IMR-90 (cell line): ENCODE data around the gene KDM6A. TPM values are rescaled to one million over a fixed set of nuclear protein-coding genes. Genes with fewer than 3 reads are reported as not detected.

ENCODE experiments used
- ATAC-seq: fragments of 200-7000 bp; cut with Tn5 transposase; 2 replicates; pipeline ENCODE4 v1.9.1; 2020; ENCODE audit warnings: low read depth, mild to moderate bottlenecking, moderate library complexity
- BruUV-seq: library from RNA; stranded (reverse); fragments of 400-500 nt; replicated peaks from 2 replicates; lab custom pipeline; 2021; lab: Mats Ljungman, UMichigan
- CTCF ChIA-PET: fragments of 300-600 bp; formaldehyde crosslinking; extraction: SDS; loops from one replicate; lab custom pipeline; 2021; ENCODE audit warnings: antibody characterized with exemption; lab: Yijun Ruan, JAX
- POLR2A ChIA-PET: fragments of 300-600 bp; sonication (Branson Sonifier 250); formaldehyde crosslinking; loops from one replicate; lab custom pipeline; 2022; ENCODE audit warnings: antibody characterized with exemption; ENCODE audit not compliant: unreplicated experiment; lab: Charles Lee
- DNase-seq: peaks from one replicate; pipeline ENCODE4 v3.0.0; 2013
- H2AFZ ChIP-seq: replicated peaks from 2 replicates; pipeline ENCODE3; 2013; ENCODE audit warnings: low read length, mild to moderate bottlenecking; ENCODE audit not compliant: poor library complexity
- H2AK5ac ChIP-seq: 2 replicates; pipeline ENCODE4 v1.6.1; 2013; ENCODE audit warnings: low read depth, low read length, inconsistent platforms
- H2AK9ac ChIP-seq: replicated peaks from 2 replicates; pipeline ENCODE3; 2013; ENCODE audit warnings: mild to moderate bottlenecking, low read depth, low read length, moderate library complexity; ENCODE audit not compliant: poor library complexity
- H2BK120ac ChIP-seq: 2 replicates; pipeline ENCODE4 v1.6.1; 2013; ENCODE audit warnings: low read depth, low read length, inconsistent platforms
- H2BK15ac ChIP-seq: 3 replicates; pipeline ENCODE4 v1.6.1; 2013; ENCODE audit warnings: low read depth, low read length, inconsistent platforms
- H2BK20ac ChIP-seq: 2 replicates; pipeline ENCODE4 v1.6.1; 2013; ENCODE audit warnings: low read depth, mild to moderate bottlenecking, inconsistent platforms, low read length, moderate library complexity
- H2BK5ac ChIP-seq: 2 replicates; pipeline ENCODE4 v1.6.1; 2013; ENCODE audit warnings: mild to moderate bottlenecking, low read depth, low read length, inconsistent platforms; ENCODE audit not compliant: poor library complexity, severe bottlenecking
- H3K14ac ChIP-seq: replicated peaks from 2 replicates; pipeline ENCODE4 v1.6.1; 2013; ENCODE audit warnings: low read depth, low read length, inconsistent platforms
- H3K18ac ChIP-seq: 2 replicates; pipeline ENCODE4 v1.6.1; 2013; ENCODE audit warnings: low read depth, low read length, control low read depth
- H3K23ac ChIP-seq: 2 replicates; pipeline ENCODE4 v1.6.1; 2013; ENCODE audit warnings: low read depth, low read length, inconsistent platforms
- H3K27ac ChIP-seq: 2 replicates; pipeline ENCODE4 v1.5.1; 2013; ENCODE audit warnings: mild to moderate bottlenecking, control low read depth, low read length; ENCODE audit not compliant: insufficient read depth
- H3K27me3 ChIP-seq: 2 replicates; pipeline ENCODE4 v1.6.1; 2013; ENCODE audit warnings: low read length; ENCODE audit not compliant: control insufficient read depth, insufficient read depth
- H3K36me3 ChIP-seq: 2 replicates; pipeline ENCODE4 v1.6.1; 2013; ENCODE audit warnings: low read length, mixed read lengths; ENCODE audit not compliant: control insufficient read depth, insufficient read depth
- H3K4ac ChIP-seq: 2 replicates; pipeline ENCODE4 v1.6.1; 2013; ENCODE audit warnings: low read depth, low read length, inconsistent platforms
- H3K4me1 ChIP-seq: 2 replicates; pipeline ENCODE4 v1.6.1; 2013; ENCODE audit warnings: low read length, mixed read lengths; ENCODE audit not compliant: control insufficient read depth, insufficient read depth
- H3K4me2 ChIP-seq: 2 replicates; pipeline ENCODE4 v1.6.1; 2013; ENCODE audit warnings: low read depth, mild to moderate bottlenecking, control low read depth, low read length, moderate library complexity
- H3K4me3 ChIP-seq: 2 replicates; pipeline ENCODE4 v1.5.1; 2013; ENCODE audit warnings: low read depth, mild to moderate bottlenecking, control low read depth, low read length, moderate library complexity; ENCODE audit not compliant: insufficient read depth
- H3K56ac ChIP-seq: 2 replicates; pipeline ENCODE4 v1.6.1; 2013; ENCODE audit warnings: low read length, inconsistent platforms; ENCODE audit not compliant: insufficient read depth; ENCODE audit errors: extremely low read depth
- H3K79me1 ChIP-seq, 2 experiments: 2 replicates each; pipeline ENCODE4 v1.6.1; 2013; ENCODE audit warnings: low read length in 2 of 2, inconsistent platforms in 1 of 2, low read depth in 1 of 2
- H3K9ac ChIP-seq: 2 replicates; pipeline ENCODE4 v1.6.1; 2013; ENCODE audit warnings: low read depth, low read length, control low read depth
- H3K9me1 ChIP-seq: 2 replicates; pipeline ENCODE4 v1.6.1; 2013; ENCODE audit warnings: low read length, inconsistent platforms; ENCODE audit not compliant: insufficient read depth
- H3K9me3 ChIP-seq: 2 replicates; pipeline ENCODE4 v1.6.1; 2013; ENCODE audit warnings: low read length; ENCODE audit not compliant: control insufficient read depth, insufficient read depth
- H4K20me1 ChIP-seq: 2 replicates; pipeline ENCODE4 v1.6.1; 2013; ENCODE audit warnings: low read length, inconsistent platforms; ENCODE audit not compliant: insufficient read depth
- H4K5ac ChIP-seq: 2 replicates; pipeline ENCODE4 v1.6.1; 2013; ENCODE audit warnings: mild to moderate bottlenecking, low read depth, low read length, control low read depth
- H4K8ac ChIP-seq, 2 experiments: 2 replicates each; pipeline ENCODE4 v1.6.1; 2013; ENCODE audit warnings: low read depth in 2 of 2, low read length in 2 of 2, control low read depth in 1 of 2, inconsistent platforms in 1 of 2
- H4K91ac ChIP-seq: 2 replicates; pipeline ENCODE4 v1.6.1; 2013; ENCODE audit warnings: low read depth, low read length, inconsistent platforms; ENCODE audit not compliant: insufficient read depth
- BHLHE40 ChIP-seq: fragments of 150-350 bp; IDR thresholded peaks from 2 replicates; pipeline ENCODE4 v1.6.1; 2016; ENCODE audit warnings: mild to moderate bottlenecking, low read depth, low read length
- CEBPB ChIP-seq: IDR thresholded peaks from 2 replicates; pipeline ENCODE4 v1.6.1; 2012; ENCODE audit warnings: low read depth, low read length, improper control_type of control experiment
- CHD1 ChIP-seq: IDR thresholded peaks from 2 replicates; pipeline ENCODE4 v1.6.1; 2012; ENCODE audit warnings: low read depth, low read length, improper control_type of control experiment
- FOS ChIP-seq: fragments of 150-350 bp; IDR thresholded peaks from 2 replicates; pipeline ENCODE4 v1.6.1; 2016; ENCODE audit warnings: low read depth, low read length
- MAFK ChIP-seq: IDR thresholded peaks from 2 replicates; pipeline ENCODE4 v1.6.1; 2012; ENCODE audit warnings: low read depth, low read length, improper control_type of control experiment
- MAZ ChIP-seq: IDR thresholded peaks from 2 replicates; pipeline ENCODE4 v1.6.1; 2012; ENCODE audit warnings: low read depth, mild to moderate bottlenecking, low read length, improper control_type of control experiment, moderate library complexity, borderline replicate concordance
- MXI1 ChIP-seq: IDR thresholded peaks from 2 replicates; pipeline ENCODE4 v1.6.1; 2012; ENCODE audit warnings: low read depth, mild to moderate bottlenecking, low read length, moderate library complexity, borderline replicate concordance
- NFE2L2 ChIP-seq: fragments of 150-350 bp; IDR thresholded peaks from 2 replicates; pipeline ENCODE4 v1.6.1; 2016; ENCODE audit warnings: low read depth, mild to moderate bottlenecking, low read length
- POLR2A ChIP-seq: IDR thresholded peaks from 2 replicates; pipeline ENCODE4 v1.6.1; 2012; ENCODE audit warnings: mild to moderate bottlenecking, low read depth, low read length
- RAD21 ChIP-seq: IDR thresholded peaks from 2 replicates; pipeline ENCODE4 v1.6.1; 2012; ENCODE audit warnings: low read length, improper control_type of control experiment
- RCOR1 ChIP-seq: IDR thresholded peaks from 2 replicates; pipeline ENCODE4 v1.6.1; 2012; ENCODE audit warnings: mild to moderate bottlenecking, low read length, improper control_type of control experiment; ENCODE audit not compliant: insufficient replicate concordance
- RFX5 ChIP-seq: IDR thresholded peaks from 2 replicates; pipeline ENCODE4 v1.8.0; 2012; ENCODE audit warnings: low read depth, mild to moderate bottlenecking, low read length, moderate library complexity
- SMC3 ChIP-seq: fragments of 150-350 bp; IDR thresholded peaks from 2 replicates; pipeline ENCODE4 v1.6.1; 2016; ENCODE audit warnings: low read depth, mild to moderate bottlenecking, antibody characterized with exemption, low read length, moderate library complexity
- WGBS, 2 experiments: methylation state at CpG; one replicate each; pipeline versions ENCODE4 v1.1.5 to v1.1.7; 2013; ENCODE audit warnings: missing lambda C conversion rate in 2 of 2; ENCODE audit not compliant: insufficient read length in 1 of 2; ENCODE audit errors: extremely low coverage in 2 of 2; 5-methylcytosine and 5-hydroxymethylcytosine counted together
- dilution Hi-C: fragments of 300-500 bp; cut with HindIII; formaldehyde crosslinking; loops from one replicate; pipeline ENCODE4 v1.14.3; 2018; ENCODE audit warnings: low sequenced_read_pairs; ENCODE audit not compliant: unreplicated experiment
- in situ Hi-C: fragments of 300-500 bp; cut with MboI; formaldehyde crosslinking; loops from 3 replicates; pipeline ENCODE4 v1.14.3; 2019; ENCODE audit warnings: low sequenced_read_pairs, inconsistent platforms, mixed read lengths
- intact Hi-C: fragments of 100-400 bp; cut with micrococcal nuclease; formaldehyde crosslinking; loops from 2 replicates; pipeline ENCODE4 v1.10.0; 2022
- polyA plus RNA-seq, 3 experiments: library from polyadenylated mRNA; depleted of rRNA; stranded (reverse); fragments of >200 nt; gene quantifications; 2 replicates each; pipeline ENCODE4 v1.2.3, GENCODE V29; 2012; ENCODE audit warnings: low replicate concordance in 1 of 3
- total RNA-seq: library from RNA; depleted of rRNA; stranded (reverse); fragments of >200 nt; gene quantifications from 2 replicates; pipeline ENCODE4 v1.2.3, GENCODE V29; 2012
- TF ChIP-seq, protein P1 (sequence below): fragments of 150-350 bp; IDR thresholded peaks from 2 replicates; pipeline ENCODE4 v1.6.1; 2017; ENCODE audit warnings: mild to moderate bottlenecking, antibody characterized with exemption, low read length, low read depth
- TF ChIP-seq, protein P2 (sequence below): fragments of 150-350 bp; IDR thresholded peaks from 2 replicates; pipeline ENCODE4 v1.6.1; 2016; ENCODE audit warnings: low read depth, mild to moderate bottlenecking, low read length, moderate library complexity, borderline replicate concordance
- TF ChIP-seq, protein P3 (sequence below): conservative IDR thresholded peaks from 2 replicates; pipeline ENCODE4 v1.5.1; 2012; ENCODE audit warnings: mild to moderate bottlenecking, low read depth, low read length, improper control_type of control experiment

Gene KDM6A
- total and polyA plus RNA-seq, 2 of the 4 experiments (the other 2 are of a cell fraction): 11.7 to 24.9 TPM

DNA sequence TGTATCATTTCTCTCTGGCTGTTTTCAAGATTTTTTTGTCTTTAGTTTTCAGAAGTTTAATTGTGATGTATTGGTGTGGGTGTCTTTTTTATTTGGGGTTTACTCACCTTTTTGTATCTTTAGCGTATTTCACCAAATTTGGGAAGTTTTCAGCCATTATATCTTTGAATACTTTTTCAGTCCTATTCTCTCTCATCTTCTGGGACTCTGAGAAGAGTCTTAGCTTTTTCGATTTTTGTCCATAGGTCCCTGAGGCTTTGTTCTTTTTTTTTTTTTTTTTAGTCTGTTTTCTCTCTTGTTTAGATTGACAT lies 23.8 kb downstream of the KDM6A start:
- no peak overlapping the region for H3K23ac ChIP-seq
- dilution Hi-C loops (no loop called here), intact Hi-C loops (no loop called here), in situ Hi-C loops (no loop called here)
- H3K4me3 ChIP-seq: no peak overlapping the region
- H3K27me3 ChIP-seq: no peaks in the 10 kb centered on the region
- no peak overlapping the region for H4K8ac ChIP-seq
- BruUV-seq: no TSS peak
- no peak overlapping the region for H3K9ac ChIP-seq
- no peak overlapping the region for H2AK5ac ChIP-seq
- no peak overlapping the region for H3K18ac ChIP-seq
- no peak overlapping the region for H2BK20ac ChIP-seq
- ATAC-seq (no peak), DNase-seq (no peak)
- ChIA-PET CTCF (no interaction called here), POLR2A (no interaction called here)
- no peak overlapping the region for H3K56ac ChIP-seq
- H3K27ac ChIP-seq: no peak overlapping the region
- H3K9me1 ChIP-seq: peaks cover 7% of the 10 kb centered on the region
- no peaks in the 10 kb centered on the region for H3K9me3 ChIP-seq
- no peak overlapping the region for H2BK5ac ChIP-seq
- no peak overlapping the region for H2AK9ac ChIP-seq
- H2AFZ ChIP-seq: no peak overlapping the region
- H3K14ac ChIP-seq: no peak overlapping the region
- H3K4ac ChIP-seq: no peak overlapping the region
- no peaks in the 10 kb centered on the region for H3K36me3 ChIP-seq
- H3K4me2 ChIP-seq: no peak overlapping the region
- H4K91ac ChIP-seq: no peak overlapping the region
- H3K4me1 ChIP-seq: peaks cover 3% of the 10 kb centered on the region
- TF ChIP-seq, protein P1, sequence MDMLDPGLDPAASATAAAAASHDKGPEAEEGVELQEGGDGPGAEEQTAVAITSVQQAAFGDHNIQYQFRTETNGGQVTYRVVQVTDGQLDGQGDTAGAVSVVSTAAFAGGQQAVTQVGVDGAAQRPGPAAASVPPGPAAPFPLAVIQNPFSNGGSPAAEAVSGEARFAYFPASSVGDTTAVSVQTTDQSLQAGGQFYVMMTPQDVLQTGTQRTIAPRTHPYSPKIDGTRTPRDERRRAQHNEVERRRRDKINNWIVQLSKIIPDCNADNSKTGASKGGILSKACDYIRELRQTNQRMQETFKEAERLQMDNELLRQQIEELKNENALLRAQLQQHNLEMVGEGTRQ: no peak
- TF ChIP-seq FOS (no peak), RFX5 (no peak), CEBPB (no peak), POLR2A (no peak), BHLHE40 (no peak), MAZ (no peak), SMC3 (no peak), NFE2L2 (no peak), MAFK (no peak), RAD21 (no peak), CHD1 (no peak), MXI1 (no peak), RCOR1 (no peak)
- TF ChIP-seq, protein P2, sequence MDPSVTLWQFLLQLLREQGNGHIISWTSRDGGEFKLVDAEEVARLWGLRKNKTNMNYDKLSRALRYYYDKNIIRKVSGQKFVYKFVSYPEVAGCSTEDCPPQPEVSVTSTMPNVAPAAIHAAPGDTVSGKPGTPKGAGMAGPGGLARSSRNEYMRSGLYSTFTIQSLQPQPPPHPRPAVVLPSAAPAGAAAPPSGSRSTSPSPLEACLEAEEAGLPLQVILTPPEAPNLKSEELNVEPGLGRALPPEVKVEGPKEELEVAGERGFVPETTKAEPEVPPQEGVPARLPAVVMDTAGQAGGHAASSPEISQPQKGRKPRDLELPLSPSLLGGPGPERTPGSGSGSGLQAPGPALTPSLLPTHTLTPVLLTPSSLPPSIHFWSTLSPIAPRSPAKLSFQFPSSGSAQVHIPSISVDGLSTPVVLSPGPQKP: no peak
- TF ChIP-seq, protein P3, sequence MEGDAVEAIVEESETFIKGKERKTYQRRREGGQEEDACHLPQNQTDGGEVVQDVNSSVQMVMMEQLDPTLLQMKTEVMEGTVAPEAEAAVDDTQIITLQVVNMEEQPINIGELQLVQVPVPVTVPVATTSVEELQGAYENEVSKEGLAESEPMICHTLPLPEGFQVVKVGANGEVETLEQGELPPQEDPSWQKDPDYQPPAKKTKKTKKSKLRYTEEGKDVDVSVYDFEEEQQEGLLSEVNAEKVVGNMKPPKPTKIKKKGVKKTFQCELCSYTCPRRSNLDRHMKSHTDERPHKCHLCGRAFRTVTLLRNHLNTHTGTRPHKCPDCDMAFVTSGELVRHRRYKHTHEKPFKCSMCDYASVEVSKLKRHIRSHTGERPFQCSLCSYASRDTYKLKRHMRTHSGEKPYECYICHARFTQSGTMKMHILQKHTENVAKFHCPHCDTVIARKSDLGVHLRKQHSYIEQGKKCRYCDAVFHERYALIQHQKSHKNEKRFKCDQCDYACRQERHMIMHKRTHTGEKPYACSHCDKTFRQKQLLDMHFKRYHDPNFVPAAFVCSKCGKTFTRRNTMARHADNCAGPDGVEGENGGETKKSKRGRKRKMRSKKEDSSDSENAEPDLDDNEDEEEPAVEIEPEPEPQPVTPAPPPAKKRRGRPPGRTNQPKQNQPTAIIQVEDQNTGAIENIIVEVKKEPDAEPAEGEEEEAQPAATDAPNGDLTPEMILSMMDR: no peak
- H4K20me1 ChIP-seq: peaks cover 39% of the 10 kb centered on the region
- no CpG with 5 or more reads among the region's 2 CpGs for WGBS, 2 experiments
- peaks cover 10 to 21% of the 10 kb centered on the region in 2 experiments; a peak in 3 of 4 replicates for H3K79me1 ChIP-seq
- H4K5ac ChIP-seq: no peak overlapping the region
- no peak overlapping the region for H2BK15ac ChIP-seq
- no peak overlapping the region for H2BK120ac ChIP-seq
